ENCODE data around the gene GAS6. TPM values are rescaled to one million over a fixed set of nuclear protein-coding genes. Genes with fewer than 3 reads are reported as not detected.

Gene GAS6
- total RNA-seq, 3 donors from 2014 or later, result 101 to 168 (median 113) TPM

- TF ChIP-seq CTCF (IDR thresholded peaks at IDR 0.05), result no peak
- intact Hi-C loops (cut with DNase I, micrococcal nuclease), result no loop called here
- Histone ChIP-seq H3K9me3 (no peaks in the 10 kb centered on the region), H3K36me3 (ENCODE audit: low read depth) (no peaks in the 10 kb centered on the region), H3K4me1 (ENCODE audit: low read depth) (no peaks in the 10 kb centered on the region), H3K4me3 (no peak overlapping the region)
- ATAC-seq, result no peak
- DNase-seq, result no peak
These were observed 15.1 kb upstream of the GAS6 start for GRCh38 chr13:113879017-113879416.

GRCh38 chr13:113877149-113877990, 13.5 kb upstream of the GAS6 start:
- intact Hi-C loops (cut with DNase I, micrococcal nuclease), result no loop called here
- DNase-seq (no peak), ATAC-seq (no peak)
- no peaks in the 10 kb centered on the region for H3K9me3 ChIP-seq
- no peaks in the 10 kb centered on the region for H3K36me3 ChIP-seq (ENCODE audit: low read depth)
- no peaks in the 10 kb centered on the region for H3K4me1 ChIP-seq (ENCODE audit: low read depth)
- no peak for TF ChIP-seq CTCF (IDR thresholded peaks at IDR 0.05)
- H3K4me3 ChIP-seq, result no peak overlapping the region

- no peaks in the 10 kb centered on the region for H3K4me1 ChIP-seq (ENCODE audit: low read depth)
- DNase-seq (no peak), ATAC-seq (no peak)
- H3K36me3 ChIP-seq (ENCODE audit: low read depth), result no peaks in the 10 kb centered on the region
- TF ChIP-seq CTCF (IDR thresholded peaks at IDR 0.05), result no peak
- intact Hi-C loops (cut with DNase I, micrococcal nuclease), result no loop called here
- no peak overlapping the region for H3K4me3 ChIP-seq
- H3K9me3 ChIP-seq, result no peaks in the 10 kb centered on the region
These were observed 12.7 kb upstream of the GAS6 start for GRCh38 chr13:113876346-113877148.

GRCh38 chr13:113875837-113876281, 12.0 kb upstream of the GAS6 start:
- intact Hi-C loops (cut with DNase I, micrococcal nuclease), result no loop called here

GRCh38 chr13:113875429-113875815, 11.5 kb upstream of the GAS6 start:
- DNase-seq (no peak), ATAC-seq (no peak)
- no peaks in the 10 kb centered on the region for H3K4me1 ChIP-seq (ENCODE audit: low read depth)
- no peaks in the 10 kb centered on the region for H3K9me3 ChIP-seq
- no peaks in the 10 kb centered on the region for H3K36me3 ChIP-seq (ENCODE audit: low read depth)
- intact Hi-C loops (cut with DNase I, micrococcal nuclease), result no loop called here
- TF ChIP-seq CTCF (IDR thresholded peaks at IDR 0.05), result no peak
- no peak overlapping the region for H3K4me3 ChIP-seq

More at GRCh38 chr13:113875837-113876281, 12.0 kb upstream of the GAS6 start:
- no peaks in the 10 kb centered on the region for H3K9me3 ChIP-seq
- no peak for TF ChIP-seq CTCF (IDR thresholded peaks at IDR 0.05)
- H3K4me3 ChIP-seq, result no peak overlapping the region
- ATAC-seq (no peak), DNase-seq (no peak)
- H3K36me3 ChIP-seq (ENCODE audit: low read depth), result no peaks in the 10 kb centered on the region
- H3K4me1 ChIP-seq (ENCODE audit: low read depth), result no peaks in the 10 kb centered on the region
